WI38 (cell line): ENCODE data around the gene LAPTM5.

Experiments used
- H3K4me3 ChIP-seq: 2 replicates; pipeline ENCODE4 v1.5.1; 2011; ENCODE audit warnings: low read depth, mild to moderate bottlenecking, control low read depth, low read length
- CTCF ChIP-seq: IDR thresholded peaks from 2 replicates; pipeline ENCODE4 v1.5.1; 2012; ENCODE audit warnings: low read depth, mild to moderate bottlenecking, control low read depth, low read length

The LAPTM5 gene

GRCh38 chr1:30732277-30732996 is 25.1 kb downstream of the LAPTM5 start:
- no peak overlapping the region for H3K4me3 ChIP-seq
- no peak for TF ChIP-seq CTCF

- no peak for TF ChIP-seq CTCF
Observed at GRCh38 chr1:30731806-30732276, 25.7 kb downstream of the LAPTM5 start.

GRCh38 chr1:30731109-30731805 is 26.3 kb downstream of the LAPTM5 start:
- no peak for TF ChIP-seq CTCF
- no peak overlapping the region for H3K4me3 ChIP-seq

More at GRCh38 chr1:30731806-30732276, 25.7 kb downstream of the LAPTM5 start:
- H3K4me3 ChIP-seq = no peak overlapping the region

- TF ChIP-seq CTCF = no peak
- H3K4me3 ChIP-seq = no peak overlapping the region
Observed at GRCh38 chr1:30730346-30731108, 27.0 kb downstream of the LAPTM5 start.

- no peak overlapping the region for H3K4me3 ChIP-seq
- no peak for TF ChIP-seq CTCF
Observed at GRCh38 chr1:30729901-30730300, 27.7 kb downstream of the LAPTM5 start.

GRCh38 chr1:30728832-30729638 is 28.5 kb downstream of the LAPTM5 start:
- TF ChIP-seq CTCF = no peak
- H3K4me3 ChIP-seq = no peak overlapping the region
